ENCODE data around the gene SUPT3H.

Gene SUPT3H

GRCh38 chr6:44781912-44782597 is 595.7 kb downstream of the SUPT3H start:
- TF ChIP-seq, protein P1, sequence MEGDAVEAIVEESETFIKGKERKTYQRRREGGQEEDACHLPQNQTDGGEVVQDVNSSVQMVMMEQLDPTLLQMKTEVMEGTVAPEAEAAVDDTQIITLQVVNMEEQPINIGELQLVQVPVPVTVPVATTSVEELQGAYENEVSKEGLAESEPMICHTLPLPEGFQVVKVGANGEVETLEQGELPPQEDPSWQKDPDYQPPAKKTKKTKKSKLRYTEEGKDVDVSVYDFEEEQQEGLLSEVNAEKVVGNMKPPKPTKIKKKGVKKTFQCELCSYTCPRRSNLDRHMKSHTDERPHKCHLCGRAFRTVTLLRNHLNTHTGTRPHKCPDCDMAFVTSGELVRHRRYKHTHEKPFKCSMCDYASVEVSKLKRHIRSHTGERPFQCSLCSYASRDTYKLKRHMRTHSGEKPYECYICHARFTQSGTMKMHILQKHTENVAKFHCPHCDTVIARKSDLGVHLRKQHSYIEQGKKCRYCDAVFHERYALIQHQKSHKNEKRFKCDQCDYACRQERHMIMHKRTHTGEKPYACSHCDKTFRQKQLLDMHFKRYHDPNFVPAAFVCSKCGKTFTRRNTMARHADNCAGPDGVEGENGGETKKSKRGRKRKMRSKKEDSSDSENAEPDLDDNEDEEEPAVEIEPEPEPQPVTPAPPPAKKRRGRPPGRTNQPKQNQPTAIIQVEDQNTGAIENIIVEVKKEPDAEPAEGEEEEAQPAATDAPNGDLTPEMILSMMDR (IDR thresholded peaks at IDR 0.05), result no peak
- Mint-ChIP-seq H3K4me3 (no peak overlapping the region), H3K27me3 (ENCODE audit: low read depth, poor library complexity) (peaks cover 2% of the 10 kb centered on the region), H3K36me3 (ENCODE audit: low read depth) (peaks cover 8% of the 10 kb centered on the region), H3K4me1 (peaks cover 13% of the 10 kb centered on the region), H3K27ac (no peak overlapping the region), H3K9me3 (peaks cover 30% of the 10 kb centered on the region)
- DNase-seq, result no peak

DNA sequence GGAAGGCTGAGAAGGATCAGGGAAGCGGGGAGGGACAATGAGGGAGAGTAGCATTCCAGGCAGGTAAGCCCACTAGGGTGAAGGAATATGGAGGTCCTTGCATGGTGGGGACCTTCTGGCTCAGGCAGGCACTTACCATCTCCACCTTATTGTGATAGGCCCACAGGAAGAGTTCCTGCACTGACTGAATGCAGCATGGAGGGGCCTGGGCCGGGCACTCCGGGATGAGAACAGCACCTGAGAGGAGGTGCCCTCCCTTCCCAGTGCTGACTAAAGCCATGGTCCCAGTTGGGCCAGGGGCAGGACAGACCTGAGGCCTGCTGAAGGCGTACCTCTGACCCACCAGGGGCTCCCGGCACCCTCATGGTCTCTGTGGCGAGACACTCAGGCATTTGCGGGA is 597.6 kb downstream of the SUPT3H start:
- H3K9me3 Mint-ChIP-seq, result peaks cover 21% of the 10 kb centered on the region
- no peak for DNase-seq
- H3K36me3 Mint-ChIP-seq (ENCODE audit: low read depth), result peaks cover 8% of the 10 kb centered on the region
- peaks cover under 1% of the 10 kb centered on the region for H3K27me3 Mint-ChIP-seq (ENCODE audit: low read depth, poor library complexity)
- TF ChIP-seq, protein P1 (IDR thresholded peaks at IDR 0.05), result no peak
- no peak overlapping the region for H3K4me3 Mint-ChIP-seq
- peaks cover 13% of the 10 kb centered on the region for H3K4me1 Mint-ChIP-seq
- H3K27ac Mint-ChIP-seq, result no peak overlapping the region

- no peak for DNase-seq
- Mint-ChIP-seq H3K4me3 (no peak overlapping the region), H3K27me3 (ENCODE audit: low read depth, poor library complexity) (no peaks in the 10 kb centered on the region), H3K4me1 (peaks cover 13% of the 10 kb centered on the region), H3K36me3 (ENCODE audit: low read depth) (peaks cover 8% of the 10 kb centered on the region), H3K9me3 (peaks cover 17% of the 10 kb centered on the region), H3K27ac (no peak overlapping the region)
- TF ChIP-seq, protein P1 (IDR thresholded peaks at IDR 0.05), result no peak
These were observed 598.5 kb downstream of the SUPT3H start for GRCh38 chr6:44779130-44779826.
